GM12878 (cell line): ENCODE results near the gene PRX. TPM values are rescaled to one million over a fixed set of nuclear protein-coding genes. Genes with fewer than 3 reads are reported as not detected.

Experiments used
- BHLHE40 ChIP-seq, 2 experiments: fragments of 450-650 bp in 1 of 2; IDR thresholded peaks; 2 replicates each; pipeline ENCODE4 v1.6.1; 2011 to 2017; ENCODE audit warnings: low read depth in 2 of 2, borderline replicate concordance in 1 of 2, improper control_type of control experiment in 1 of 2, low read length in 1 of 2, mild to moderate bottlenecking in 1 of 2
- CHD1 ChIP-seq: IDR thresholded peaks from 2 replicates; pipeline ENCODE4 v1.6.1; 2012; ENCODE audit warnings: low read depth, low read length, improper control_type of control experiment
- CHD2 ChIP-seq: IDR thresholded peaks from 2 replicates; pipeline ENCODE4 v1.6.1; 2011; ENCODE audit warnings: low read depth, low read length, improper control_type of control experiment, borderline replicate concordance
- DPF2 ChIP-seq: fragments of 450-650 bp; IDR thresholded peaks from 2 replicates; pipeline ENCODE4 v1.6.1; 2017; ENCODE audit warnings: mild to moderate bottlenecking
- GATAD2B ChIP-seq: fragments of 450-650 bp; conservative IDR thresholded peaks from 2 replicates; pipeline ENCODE4 v1.6.1; 2017; ENCODE audit warnings: low read depth, mild to moderate bottlenecking, moderate library complexity
- HCFC1 ChIP-seq: fragments of 150-350 bp; IDR thresholded peaks from 2 replicates; pipeline ENCODE4 v1.6.1; 2014; ENCODE audit warnings: low read length
- HDGF ChIP-seq: fragments of 450-650 bp; IDR thresholded peaks from 2 replicates; pipeline ENCODE4 v1.6.1; 2016; ENCODE audit warnings: antibody characterized with exemption
- NBN ChIP-seq: fragments of 450-650 bp; IDR thresholded peaks from 2 replicates; pipeline ENCODE4 v1.6.1; 2016
- NFXL1 ChIP-seq: fragments of 450-650 bp; IDR thresholded peaks from 2 replicates; pipeline ENCODE4 v1.6.1; 2017; ENCODE audit warnings: antibody characterized with exemption, mild to moderate bottlenecking, borderline replicate concordance
- NKRF ChIP-seq: fragments of 450-650 bp; conservative IDR thresholded peaks from 2 replicates; pipeline ENCODE4 v1.6.1; 2017; ENCODE audit warnings: mild to moderate bottlenecking, moderate library complexity
- RELA ChIP-seq: fragments of 450-650 bp; IDR thresholded peaks from 2 replicates; pipeline ENCODE4 v1.8.0; 2014; ENCODE audit warnings: borderline replicate concordance; ENCODE audit not compliant: partially characterized antibody
- SMARCA5 ChIP-seq: fragments of 450-650 bp; IDR thresholded peaks from 2 replicates; pipeline ENCODE4 v1.6.1; 2017; ENCODE audit warnings: mild to moderate bottlenecking
- SPI1 ChIP-seq: IDR thresholded peaks from 2 replicates; pipeline ENCODE4 v1.6.1; 2011; ENCODE audit warnings: low read depth, mild to moderate bottlenecking, low read length, moderate library complexity, borderline replicate concordance; ENCODE audit not compliant: insufficient read depth
- TCF12 ChIP-seq: IDR thresholded peaks from 2 replicates; pipeline ENCODE4 v1.6.1; 2011; ENCODE audit warnings: low read depth, mild to moderate bottlenecking, low read length
- TCF3 ChIP-seq: IDR thresholded peaks from 2 replicates; pipeline ENCODE4 v1.6.1; 2012; ENCODE audit warnings: low read depth, mild to moderate bottlenecking, low read length, borderline replicate concordance; ENCODE audit not compliant: insufficient read depth
- ZNF24 ChIP-seq: fragments of 450-650 bp; IDR thresholded peaks from 2 replicates; pipeline ENCODE4 v1.6.1; 2017; ENCODE audit warnings: antibody characterized with exemption, mild to moderate bottlenecking
- polyA plus RNA-seq, 11 experiments: library from polyadenylated mRNA; depleted of rRNA in 4 of 11; unstranded in 6 of 11; stranded (reverse) in 5 of 11; fragments of >200 nt; fragmentation: Nextera tagmentation in 4 of 11; fragmentation: Illumina TruSeq in 1 of 11; extraction: Ambion mirVana in 4 of 11; extraction: Trizol in 1 of 11; gene quantifications; 1 replicate in 1 of 11; 2 replicates in 10 of 11; pipeline versions ENCODE4 v1.2.1 to v1.2.3, GENCODE V29; 2011 to 2016; ENCODE audit warnings: inconsistent platforms in 2 of 11, missing spikeins in 2 of 11, low read depth in 1 of 11
- total RNA-seq, 4 experiments: library from RNA; depleted of rRNA in 3 of 4; stranded (reverse); fragments of >200 nt in 3 of 4; fragmentation: Illumina TruSeq in 1 of 4; extraction: Trizol in 1 of 4; gene quantifications; 2 replicates each; pipeline versions ENCODE4 v1.2.1 to v1.2.3, GENCODE V29; 2013 to 2021
- TF ChIP-seq, protein P1 (sequence below): fragments of 450-650 bp; IDR thresholded peaks from 2 replicates; pipeline ENCODE4 v1.6.1; 2017; ENCODE audit warnings: low read depth, mild to moderate bottlenecking, moderate library complexity

The PRX gene
- total and polyA plus RNA-seq, 10 of the 15 experiments (the other 5 are each of a cell fraction or from before 2014, with no cell fraction given): 0.02 to 1.4 (median 0.54) TPM; not detected in 1

- TF ChIP-seq, protein P1, sequence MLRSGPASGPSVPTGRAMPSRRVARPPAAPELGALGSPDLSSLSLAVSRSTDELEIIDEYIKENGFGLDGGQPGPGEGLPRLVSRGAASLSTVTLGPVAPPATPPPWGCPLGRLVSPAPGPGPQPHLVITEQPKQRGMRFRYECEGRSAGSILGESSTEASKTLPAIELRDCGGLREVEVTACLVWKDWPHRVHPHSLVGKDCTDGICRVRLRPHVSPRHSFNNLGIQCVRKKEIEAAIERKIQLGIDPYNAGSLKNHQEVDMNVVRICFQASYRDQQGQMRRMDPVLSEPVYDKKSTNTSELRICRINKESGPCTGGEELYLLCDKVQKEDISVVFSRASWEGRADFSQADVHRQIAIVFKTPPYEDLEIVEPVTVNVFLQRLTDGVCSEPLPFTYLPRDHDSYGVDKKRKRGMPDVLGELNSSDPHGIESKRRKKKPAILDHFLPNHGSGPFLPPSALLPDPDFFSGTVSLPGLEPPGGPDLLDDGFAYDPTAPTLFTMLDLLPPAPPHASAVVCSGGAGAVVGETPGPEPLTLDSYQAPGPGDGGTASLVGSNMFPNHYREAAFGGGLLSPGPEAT: peak; percentile 65; the same call in 1 of the 2 replicates
- 0 out of 2 replicates have a peak, but pooled peaks have one; percentile 37 for TF ChIP-seq HDGF
- TF ChIP-seq HCFC1: no peak
- TF ChIP-seq NKRF: peak; percentile 13; the same call in 1 of the 2 replicates
- TF ChIP-seq TCF3: 0 out of 2 replicates have a peak, but pooled peaks have one; percentile 17
- no peak for TF ChIP-seq CHD2
- TF ChIP-seq NFXL1: no peak
- no peak for TF ChIP-seq RELA
- no peak for TF ChIP-seq CHD1
- no peak for TF ChIP-seq ZNF24
- 0 out of 2 replicates have a peak, but pooled peaks have one; percentile 44 for TF ChIP-seq TCF12
- peak; percentile 90 for TF ChIP-seq SPI1
- TF ChIP-seq DPF2: peak; percentile 88
- TF ChIP-seq NBN: peak; percentile 70; the same call in 1 of the 2 replicates
- TF ChIP-seq BHLHE40 (IDR thresholded peaks at IDR 0.05; ENCODE audit: borderline replicate concordance in 1 of 2, low read depth in 2 of 2, low read length in 1 of 2): peak; percentile 94 to 98
- TF ChIP-seq SMARCA5: 0 out of 2 replicates have a peak, but pooled peaks have one; percentile 71
- TF ChIP-seq GATAD2B: peak; percentile 83
Observed at GRCh38 chr19:40461669-40462221, 48.6 kb upstream of the PRX start (continued).
